DOHH2 (cell line): ENCODE data around the gene PLEKHG2.
A peak's percentile ranks its signal among the peaks of the same experiment; 100 is the strongest.

Experiments
- H3F3A ChIP-seq: fragments of 200-600 bp; sonication (generic), shearing (Covaris generic); 2 replicates; pipeline ENCODE4 v1.6.0; 2016; ENCODE audit warnings: antibody characterized with exemption, mild to moderate bottlenecking; ENCODE audit not compliant: control insufficient read depth, insufficient read depth
- H3K27ac ChIP-seq: fragments of 200-600 bp; sonication (generic); 2 replicates; pipeline ENCODE4 v1.5.1; 2014; ENCODE audit warnings: low read depth, mild to moderate bottlenecking, low read length, moderate library complexity
- H3K27me3 ChIP-seq: fragments of 200-600 bp; sonication (generic); 2 replicates; pipeline ENCODE4 v1.6.1; 2014; ENCODE audit warnings: mild to moderate bottlenecking, low read length, mixed read lengths; ENCODE audit not compliant: control insufficient read depth
- H3K36me3 ChIP-seq: fragments of 200-600 bp; sonication (generic); 2 replicates; pipeline ENCODE4 v1.6.1; 2014; ENCODE audit warnings: mild to moderate bottlenecking, low read length, moderate library complexity, mixed read lengths; ENCODE audit not compliant: control insufficient read depth
- H3K4me1 ChIP-seq: fragments of 200-600 bp; sonication (generic); 2 replicates; pipeline ENCODE4 v1.6.1; 2014; ENCODE audit warnings: mild to moderate bottlenecking, low read length, mixed read lengths; ENCODE audit not compliant: control insufficient read depth
- H3K4me2 ChIP-seq: fragments of 200-600 bp; sonication (generic); 2 replicates; pipeline ENCODE4 v1.6.0; 2014; ENCODE audit warnings: mild to moderate bottlenecking, low read length, moderate library complexity
- H3K4me3 ChIP-seq: fragments of 200-600 bp; sonication (generic); 2 replicates; pipeline ENCODE4 v1.5.1; 2014; ENCODE audit warnings: mild to moderate bottlenecking, low read length, mixed read lengths
- H3K79me2 ChIP-seq: fragments of 200-600 bp; sonication (generic); 2 replicates; pipeline ENCODE4 v1.6.1; 2014; ENCODE audit warnings: mild to moderate bottlenecking, low read length, mixed read lengths; ENCODE audit not compliant: control insufficient read depth
- H3K9me2 ChIP-seq: fragments of 200-600 bp; sonication (generic); replicated peaks from 2 replicates; pipeline ENCODE4 v1.6.1; 2014; ENCODE audit warnings: mild to moderate bottlenecking, low read length, mixed read lengths; ENCODE audit not compliant: control insufficient read depth
- H3K9me3 ChIP-seq: fragments of 200-600 bp; sonication (generic); 2 replicates; pipeline ENCODE4 v1.6.1; 2014; ENCODE audit warnings: antibody characterized with exemption, low read length, mixed read lengths; ENCODE audit not compliant: control insufficient read depth, insufficient read depth
- H4K20me1 ChIP-seq: fragments of 200-600 bp; sonication (generic); 2 replicates; pipeline ENCODE4 v1.6.0; 2014; ENCODE audit warnings: low read depth, mild to moderate bottlenecking, antibody characterized with exemption, low read length, moderate library complexity; ENCODE audit not compliant: control insufficient read depth, insufficient read depth
- EZH2phosphoT487 ChIP-seq: fragments of 200-600 bp; sonication (generic); IDR thresholded peaks from 2 replicates; pipeline ENCODE4 v1.6.1; 2017; ENCODE audit warnings: borderline replicate concordance, mild to moderate bottlenecking, antibody characterized with exemption, low read length, moderate library complexity, mixed read lengths
- TF ChIP-seq, protein P1 (sequence below): fragments of 200-600 bp; sonication (generic); IDR thresholded peaks from one replicate; pipeline ENCODE4 v1.5.1; 2014; ENCODE audit warnings: antibody characterized with exemption, mild to moderate bottlenecking, low read depth, low read length; ENCODE audit not compliant: poor library complexity, severe bottlenecking

PLEKHG2 gene

DNA sequence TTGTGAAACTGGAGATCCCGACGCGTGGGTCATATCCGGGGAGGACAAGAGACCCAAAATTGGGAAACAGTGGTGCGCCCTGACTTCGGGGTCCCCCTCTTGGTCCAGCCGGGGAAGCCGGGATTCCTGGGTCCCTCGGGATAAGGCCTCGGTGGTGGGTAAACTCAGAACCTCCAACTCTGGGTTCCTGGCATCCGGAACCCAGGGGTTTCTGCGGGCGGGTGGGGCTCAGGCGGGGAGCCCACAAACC lies 5.1 kb upstream of the PLEKHG2 start:
- Histone ChIP-seq H3K9me3 (no peaks in the 10 kb centered on the region), H4K20me1 (peaks cover 7% of the 10 kb centered on the region), H3K79me2 (peaks cover 53% of the 10 kb centered on the region), H3K4me2 (peak overlapping the region; percentile 97), H3K4me1 (peaks cover 68% of the 10 kb centered on the region), H3K27ac (peak overlapping the region; percentile 97), H3K36me3 (peaks cover 36% of the 10 kb centered on the region), H3K27me3 (no peaks in the 10 kb centered on the region), H3K4me3 (peak overlapping the region; percentile 99), H3F3A (peaks cover 48% of the 10 kb centered on the region), H3K9me2 (no peaks in the 10 kb centered on the region)
- TF ChIP-seq EZH2phosphoT487, result no peak
- TF ChIP-seq, protein P1, sequence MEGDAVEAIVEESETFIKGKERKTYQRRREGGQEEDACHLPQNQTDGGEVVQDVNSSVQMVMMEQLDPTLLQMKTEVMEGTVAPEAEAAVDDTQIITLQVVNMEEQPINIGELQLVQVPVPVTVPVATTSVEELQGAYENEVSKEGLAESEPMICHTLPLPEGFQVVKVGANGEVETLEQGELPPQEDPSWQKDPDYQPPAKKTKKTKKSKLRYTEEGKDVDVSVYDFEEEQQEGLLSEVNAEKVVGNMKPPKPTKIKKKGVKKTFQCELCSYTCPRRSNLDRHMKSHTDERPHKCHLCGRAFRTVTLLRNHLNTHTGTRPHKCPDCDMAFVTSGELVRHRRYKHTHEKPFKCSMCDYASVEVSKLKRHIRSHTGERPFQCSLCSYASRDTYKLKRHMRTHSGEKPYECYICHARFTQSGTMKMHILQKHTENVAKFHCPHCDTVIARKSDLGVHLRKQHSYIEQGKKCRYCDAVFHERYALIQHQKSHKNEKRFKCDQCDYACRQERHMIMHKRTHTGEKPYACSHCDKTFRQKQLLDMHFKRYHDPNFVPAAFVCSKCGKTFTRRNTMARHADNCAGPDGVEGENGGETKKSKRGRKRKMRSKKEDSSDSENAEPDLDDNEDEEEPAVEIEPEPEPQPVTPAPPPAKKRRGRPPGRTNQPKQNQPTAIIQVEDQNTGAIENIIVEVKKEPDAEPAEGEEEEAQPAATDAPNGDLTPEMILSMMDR, result no peak

GRCh38 chr19:39407660-39408391 lies 4.6 kb upstream of the PLEKHG2 start:
- no peaks in the 10 kb centered on the region for H3K9me2 ChIP-seq
- H3K4me3 ChIP-seq, result peak overlapping the region; percentile 99
- H3K4me2 ChIP-seq, result peak overlapping the region; percentile 97
- H4K20me1 ChIP-seq, result peaks cover 7% of the 10 kb centered on the region
- peaks cover 36% of the 10 kb centered on the region for H3K36me3 ChIP-seq
- H3K27me3 ChIP-seq, result no peaks in the 10 kb centered on the region
- H3K27ac ChIP-seq, result peak overlapping the region; percentile 97
- TF ChIP-seq, protein P1, result no peak
- TF ChIP-seq EZH2phosphoT487, result no peak
- H3K79me2 ChIP-seq, result peaks cover 54% of the 10 kb centered on the region
- H3K9me3 ChIP-seq, result no peaks in the 10 kb centered on the region
- peaks cover 63% of the 10 kb centered on the region for H3K4me1 ChIP-seq
- peaks cover 47% of the 10 kb centered on the region for H3F3A ChIP-seq

- H3K9me3 ChIP-seq, result no peaks in the 10 kb centered on the region
- peak overlapping the region; percentile 99 for H3K4me3 ChIP-seq
- no peaks in the 10 kb centered on the region for H3K27me3 ChIP-seq
- H4K20me1 ChIP-seq, result peaks cover 7% of the 10 kb centered on the region
- peaks cover 46% of the 10 kb centered on the region for H3F3A ChIP-seq
- H3K9me2 ChIP-seq, result no peaks in the 10 kb centered on the region
- H3K4me1 ChIP-seq, result peaks cover 57% of the 10 kb centered on the region
- peak overlapping the region; percentile 97 for H3K4me2 ChIP-seq
- peak overlapping the region; percentile 97 for H3K27ac ChIP-seq
- peaks cover 38% of the 10 kb centered on the region for H3K36me3 ChIP-seq
- H3K79me2 ChIP-seq, result peaks cover 54% of the 10 kb centered on the region
- TF ChIP-seq, protein P1, result no peak
- no peak for TF ChIP-seq EZH2phosphoT487
Observed at GRCh38 chr19:39408392-39409207, 3.9 kb upstream of the PLEKHG2 start.
